Left ventricle myocardium superior (tissue), 1 donor: ENCODE results near the gene GLS2. TPM values are rescaled to one million over a fixed set of nuclear protein-coding genes. Genes with fewer than 3 reads are reported as not detected.
"Not testable (repeated sequence)": the region's sequence is repeated elsewhere in the genome, so short reads cannot be mapped to it uniquely, and the experiment has no call there.

Source experiments
- ATAC-seq: fragments of 200-7000 bp; cut with Tn5 transposase; one replicate; pipeline ENCODE4 v1.9.1; 2020; ENCODE audit warnings: mild to moderate bottlenecking, moderate library complexity
- DNase-seq: peaks from one replicate; pipeline ENCODE4 v3.0.0-alpha.2; 2020
- intact Hi-C: fragments of 100-400 bp; cut with micrococcal nuclease; formaldehyde crosslinking; loops from one replicate; pipeline ENCODE4 v1.11.0; 2022
- long read RNA-seq: library from polyadenylated mRNA; unstranded; transcript quantifications from one replicate; pipeline ENCODE4 v2.0.0, GENCODE V29; 2021
- total RNA-seq: library from RNA; stranded (reverse); fragmentation: NEBNext Ultra II Directional; extraction: Animal tissue kit (Norgen Biotek cat#: 25700); gene quantifications from one replicate; pipeline ENCODE4 v1.2.1, GENCODE V29; 2021
- donor health status: DM: no; HTN: yes; CAD: no; lungs with severe emphysema.

GLS2 gene
- 0.57 TPM for total RNA-seq
- long read RNA-seq, partial matches to known transcripts, result 0 of 7 reads
- long read RNA-seq, other reads (novel, unspliced or antisense), result 7 of 7 reads

GRCh38 chr12:56488041-56488955 lies at the start of gene GLS2:
TSS of gene GLS2 (minus strand) at chr12:56488161. CDS start at chr12:56488118, 43 bp downstream.
- ATAC-seq, result peak; percentile 98

GRCh38 chr12:56537546-56537945 lies 49.6 kb upstream of the GLS2 start:
- ATAC-seq (no peak), DNase-seq (no peak)
- intact Hi-C loops, result no loop called here

More at GRCh38 chr12:56488041-56488955, at the start of gene GLS2:
- intact Hi-C loops, result no loop called here
- peak; percentile 82 for DNase-seq

- ATAC-seq, result no peak
- intact Hi-C loops, result no loop called here
- DNase-seq, result no peak
Measured at GRCh38 chr12:56530390-56531055, 42.6 kb upstream of the GLS2 start.

GRCh38 chr12:56529656-56530055 lies 41.7 kb upstream of the GLS2 start:
- ATAC-seq (no peak), DNase-seq (no peak)
- intact Hi-C loops, result loop anchor here (10.0 kb wide), 1 partner anchor 105 kb away; the partner anchor contains the start of gene BAZ2A

GRCh38 chr12:56528846-56529245 lies 40.9 kb upstream of the GLS2 start:
- ATAC-seq (no peak), DNase-seq (no peak)
- intact Hi-C loops, result loop anchor here (10.0 kb wide), 1 partner anchor 106 kb away; the partner anchor contains the start of gene BAZ2A

- ATAC-seq (peak; percentile 6), DNase-seq (no peak)
- intact Hi-C loops, result loop anchor here (10.0 kb wide), 1 partner anchor 112 kb away; the partner anchor contains the start of gene BAZ2A
Measured at GRCh38 chr12:56522411-56523193, 34.6 kb upstream of the GLS2 start.

- DNase-seq (peak; percentile 81), ATAC-seq (peak; percentile 96)
- intact Hi-C loops, result loop anchor here (10.0 kb wide), 1 partner anchor 113 kb away; the partner anchor contains the start of gene BAZ2A
Measured at GRCh38 chr12:56521590-56522371, 33.8 kb upstream of the GLS2 start, which contains the start of gene RBMS2. TSS of gene RBMS2 (plus strand) at chr12:56521820. CDS start at chr12:56522024, 204 bp downstream.

GRCh38 chr12:56521209-56521589 lies 33.2 kb upstream of the GLS2 start:
- peak; percentile 17 for ATAC-seq
- intact Hi-C loops, result loop anchor here (10.0 kb wide), 1 partner anchor 114 kb away; the partner anchor contains the start of gene BAZ2A
- DNase-seq, result no peak

- intact Hi-C loops, result loop anchor here (10.0 kb wide), 1 partner anchor 114 kb away; the partner anchor contains the start of gene BAZ2A
- DNase-seq (no peak), ATAC-seq (peak; percentile 23)
Measured at GRCh38 chr12:56520506-56520905, 32.5 kb upstream of the GLS2 start.

GRCh38 chr12:56520048-56520447 lies 32.1 kb upstream of the GLS2 start:
- no peak for DNase-seq
- intact Hi-C loops, result loop anchor here (10.0 kb wide), 1 partner anchor 115 kb away; the partner anchor contains the start of gene BAZ2A

GRCh38 chr12:56518570-56518969 lies 30.6 kb upstream of the GLS2 start:
- no peak for DNase-seq
- intact Hi-C loops, result loop anchor here (5.0 kb wide), 1 partner anchor 49 kb away; no protein-coding TSS in a partner anchor
- no peak for ATAC-seq

More at GRCh38 chr12:56520048-56520447, 32.1 kb upstream of the GLS2 start:
- ATAC-seq, result peak; percentile 50

GRCh38 chr12:56517854-56518253 lies 29.9 kb upstream of the GLS2 start:
- intact Hi-C loops, result loop anchor here (5.0 kb wide), 1 partner anchor 49 kb away; no protein-coding TSS in a partner anchor
- DNase-seq, result no peak
- ATAC-seq, result no peak

GRCh38 chr12:56514014-56514318 lies 26.0 kb upstream of the GLS2 start:
- ATAC-seq, result peak; percentile 17
- DNase-seq, intact Hi-C loops: not testable (repeated sequence)

- ATAC-seq (no peak), DNase-seq (no peak)
- intact Hi-C loops, result no loop called here
Measured at GRCh38 chr12:56510786-56511185, 22.8 kb upstream of the GLS2 start.

- intact Hi-C loops, ATAC-seq, DNase-seq: not testable (repeated sequence)
Measured at GRCh38 chr12:56499879-56500278, 11.9 kb upstream of the GLS2 start.

GRCh38 chr12:56499452-56499851 lies 11.5 kb upstream of the GLS2 start:
- DNase-seq, intact Hi-C loops, ATAC-seq: not testable (repeated sequence)

GRCh38 chr12:56498126-56498902 lies 10.4 kb upstream of the GLS2 start:
- intact Hi-C loops, DNase-seq, ATAC-seq: not testable (repeated sequence)
